Keratinocyte (primary cell): ENCODE results near the gene TTC28. TPM values are rescaled to one million over a fixed set of nuclear protein-coding genes. Genes with fewer than 3 reads are reported as not detected.

ENCODE experiments used
- DNase-seq: peaks from one replicate; pipeline ENCODE4 v3.0.0-alpha.2; 2011; ENCODE audit warnings: low read depth, missing footprints, low spot score
- FAIRE-seq: peaks from 2 replicates; lab custom pipeline; 2011; peaks lifted over from hg19 to GRCh38; lab: Jason Lieb, UNC
- H2AFZ ChIP-seq: 2 replicates; pipeline ENCODE4 v1.6.0; 2012; ENCODE audit warnings: low read length, control low read depth, inconsistent platforms; ENCODE audit not compliant: control insufficient read depth
- H3K27ac ChIP-seq: 2 replicates; pipeline ENCODE4 v1.5.1; 2011; ENCODE audit warnings: low read length; ENCODE audit not compliant: control insufficient read depth, insufficient read depth
- H3K27me3 ChIP-seq: 3 replicates; pipeline ENCODE4 v1.6.0; 2011; ENCODE audit warnings: low read length; ENCODE audit not compliant: control insufficient read depth, insufficient read depth; ENCODE audit errors: extremely low read depth
- H3K36me3 ChIP-seq, 2 experiments: 2 replicates in 1 of 2; 3 replicates in 1 of 2; pipeline ENCODE4 v1.5.1; 2011; ENCODE audit warnings: low read length in 2 of 2, mild to moderate bottlenecking in 1 of 2; ENCODE audit not compliant: control insufficient read depth in 2 of 2, insufficient read depth in 2 of 2; ENCODE audit errors: extremely low read depth in 1 of 2
- H3K4me1 ChIP-seq: 3 replicates; pipeline ENCODE4 v1.5.1; 2011; ENCODE audit warnings: low read length; ENCODE audit not compliant: control insufficient read depth, insufficient read depth; ENCODE audit errors: extremely low read depth
- H3K4me2 ChIP-seq: 3 replicates; pipeline ENCODE4 v1.6.0; 2011; ENCODE audit warnings: low read depth, low read length; ENCODE audit not compliant: control insufficient read depth, insufficient read depth; ENCODE audit errors: extremely low read depth
- H3K4me3 ChIP-seq, 3 experiments: fragments of 200-600 bp in 1 of 3; sonication (generic) in 1 of 3; 2 replicates in 2 of 3; 3 replicates in 1 of 3; pipeline ENCODE4 v1.5.1; 2011 to 2016; ENCODE audit warnings: low read length in 3 of 3, mild to moderate bottlenecking in 3 of 3, control low read depth in 2 of 3, inconsistent platforms in 1 of 3, low read depth in 1 of 3, mixed read lengths in 1 of 3, mixed run types in 1 of 3, moderate library complexity in 1 of 3; ENCODE audit not compliant: control insufficient read depth in 2 of 3, insufficient read depth in 2 of 3; ENCODE audit errors: extremely low read depth in 1 of 3
- H3K79me2 ChIP-seq: 2 replicates; pipeline ENCODE4 v1.6.0; 2012; ENCODE audit warnings: low read length; ENCODE audit not compliant: control insufficient read depth, insufficient read depth
- H3K9ac ChIP-seq: 3 replicates; pipeline ENCODE4 v1.6.0; 2011; ENCODE audit warnings: low read length; ENCODE audit not compliant: control insufficient read depth, insufficient read depth; ENCODE audit errors: extremely low read depth
- H3K9me1 ChIP-seq: 3 replicates; pipeline ENCODE4 v1.6.0; 2011; ENCODE audit warnings: low read length; ENCODE audit not compliant: control insufficient read depth, insufficient read depth; ENCODE audit errors: extremely low read depth
- H3K9me3 ChIP-seq: 2 replicates; pipeline ENCODE4 v1.5.1; 2012; ENCODE audit warnings: low read depth, low read length; ENCODE audit not compliant: control insufficient read depth
- H4K20me1 ChIP-seq: 3 replicates; pipeline ENCODE4 v1.6.0; 2011; ENCODE audit warnings: low read length; ENCODE audit not compliant: control insufficient read depth, insufficient read depth; ENCODE audit errors: extremely low read depth
- CTCF ChIP-seq, 3 experiments: IDR thresholded peaks in 1 of 3; conservative IDR thresholded peaks in 1 of 3; optimal IDR thresholded peaks in 1 of 3; 2 replicates in 2 of 3; 3 replicates in 1 of 3; pipeline versions ENCODE3 to v1.5.1; 2011; ENCODE audit warnings: low read length in 3 of 3, mild to moderate bottlenecking in 3 of 3, moderate library complexity in 2 of 3, control low read depth in 1 of 3, inconsistent platforms in 1 of 3; ENCODE audit not compliant: insufficient read depth in 2 of 3; ENCODE audit errors: extremely low read depth in 1 of 3
- EZH2 ChIP-seq: IDR thresholded peaks from one replicate; pipeline ENCODE4 v1.6.1; 2012; ENCODE audit warnings: inconsistent platforms, mild to moderate bottlenecking, low read length, moderate library complexity
- dilution Hi-C: fragments of 300-500 bp; cut with MboI; formaldehyde crosslinking; loops from one replicate; pipeline ENCODE4 v1.7.0; 2020; ENCODE audit warnings: low sequenced_read_pairs; ENCODE audit not compliant: extremely low pct_ligation_motif_present
- polyA plus RNA-seq, 5 experiments: library from polyadenylated mRNA; depleted of rRNA in 3 of 5; stranded (reverse) in 3 of 5; stranded (forward) in 1 of 5; unstranded in 1 of 5; fragments of >200 nt; gene quantifications; 1 replicate in 1 of 5; 2 replicates in 3 of 5; 3 replicates in 1 of 5; pipeline versions ENCODE4 v1.2.1 to v1.2.3, GENCODE V29; 2011 to 2012; ENCODE audit warnings: missing spikeins in 2 of 5, low read depth in 1 of 5, low replicate concordance in 1 of 5

The TTC28 gene
- polyA plus RNA-seq, 1 donor (not counting 4 experiments of a cell fraction or from before 2014, with no cell fraction given), result 0.66 TPM

DNA sequence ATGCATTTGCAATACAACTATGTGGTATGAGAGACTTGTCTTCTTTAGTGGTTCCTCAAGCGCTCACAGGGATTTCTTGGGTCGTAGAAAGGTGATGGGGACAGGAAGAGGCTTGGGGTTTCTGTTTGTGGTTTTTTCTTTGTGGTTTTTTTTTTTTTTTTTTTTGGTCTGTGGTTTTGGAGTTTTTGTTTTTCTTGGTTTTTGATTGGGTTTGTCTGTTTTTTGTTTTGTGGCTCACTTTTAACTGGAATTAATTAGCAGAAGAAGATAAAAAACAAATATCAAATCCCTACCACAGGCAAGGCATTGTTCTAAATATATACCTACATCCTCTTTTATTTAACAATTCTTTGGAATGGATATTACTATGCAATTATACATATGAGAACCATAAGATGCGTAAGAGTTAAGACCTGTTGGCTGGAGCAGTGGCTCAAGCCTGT lies 5.5 kb downstream of the TTC28 start:
- no peak for TF ChIP-seq CTCF (optimal IDR thresholded peaks at IDR 0.05 in 1 of 3, IDR thresholded peaks at IDR 0.05 in 1 of 3, conservative IDR thresholded peaks at IDR 0.05 in 1 of 3; ENCODE audit: extremely low read depth in 1 of 3, insufficient read depth in 2 of 3, low read length in 3 of 3)
- H3K4me1 ChIP-seq, result no peaks in the 10 kb centered on the region
- H3K9me3 ChIP-seq, result peaks cover 2% of the 10 kb centered on the region
- no peaks in the 10 kb centered on the region for H3K79me2 ChIP-seq
- H3K27ac ChIP-seq, result no peak overlapping the region
- no peak overlapping the region for H3K9ac ChIP-seq
- H3K4me2 ChIP-seq, result no peak overlapping the region
- H4K20me1 ChIP-seq, result no peaks in the 10 kb centered on the region
- no peaks in the 10 kb centered on the region for H3K9me1 ChIP-seq
- dilution Hi-C loops, result no loop called here
- H3K4me3 ChIP-seq, result no peak overlapping the region
- DNase-seq, result no peak
- no peaks in the 10 kb centered on the region for H3K36me3 ChIP-seq
- H2AFZ ChIP-seq, result no peak overlapping the region
- FAIRE-seq, result no peak
- H3K27me3 ChIP-seq, result peaks cover 30% of the 10 kb centered on the region

DNA sequence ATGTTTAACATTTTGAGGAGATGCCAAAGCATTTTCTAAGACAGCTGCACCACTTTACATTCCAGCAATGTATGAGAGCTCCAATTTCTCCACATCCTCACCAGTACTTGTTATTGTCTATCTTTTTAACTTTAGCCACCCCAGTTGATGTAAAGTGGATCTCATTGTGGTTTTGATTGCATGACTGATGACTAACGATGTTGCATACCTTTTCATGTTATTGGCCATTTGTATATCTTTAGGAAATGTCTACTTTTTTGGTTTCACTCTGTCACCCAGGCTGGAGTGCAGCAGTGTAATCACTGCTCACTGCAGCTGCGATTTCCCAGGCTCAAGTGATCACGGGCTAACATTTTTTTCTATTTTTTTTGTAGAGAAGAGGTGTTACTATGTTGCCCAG lies 8.9 kb downstream of the TTC28 start:
- H3K9me3 ChIP-seq, result peaks cover 2% of the 10 kb centered on the region
- H4K20me1 ChIP-seq, result no peaks in the 10 kb centered on the region
- peaks cover 17% of the 10 kb centered on the region for H3K27me3 ChIP-seq
- H3K9ac ChIP-seq, result no peak overlapping the region
- no peak for TF ChIP-seq EZH2
- TF ChIP-seq CTCF (optimal IDR thresholded peaks at IDR 0.05 in 1 of 3, IDR thresholded peaks at IDR 0.05 in 1 of 3, conservative IDR thresholded peaks at IDR 0.05 in 1 of 3; ENCODE audit: extremely low read depth in 1 of 3, insufficient read depth in 2 of 3, low read length in 3 of 3), result no peak
- dilution Hi-C loops, result no loop called here
- no peaks in the 10 kb centered on the region for H3K4me1 ChIP-seq
- no peaks in the 10 kb centered on the region for H3K36me3 ChIP-seq
- H3K9me1 ChIP-seq, result no peaks in the 10 kb centered on the region
- no peak overlapping the region for H3K4me2 ChIP-seq
- no peak for DNase-seq
- H3K79me2 ChIP-seq, result no peaks in the 10 kb centered on the region
- H3K27ac ChIP-seq, result no peak overlapping the region
- no peak overlapping the region for H3K4me3 ChIP-seq
- no peak overlapping the region for H2AFZ ChIP-seq
- no peak for FAIRE-seq
